ENCODE measurements around the gene EFHC2. TPM values are rescaled to one million over a fixed set of nuclear protein-coding genes. Genes with fewer than 3 reads are reported as not detected.
A peak's percentile ranks its signal among the peaks of the same experiment; 100 is the strongest.
"Not testable (repeated sequence)": the region's sequence is repeated elsewhere in the genome, so short reads cannot be mapped to it uniquely, and the experiment has no call there.

Gene EFHC2
- total RNA-seq, 1 experiment from 2014 or later, result 4.3 TPM

DNA sequence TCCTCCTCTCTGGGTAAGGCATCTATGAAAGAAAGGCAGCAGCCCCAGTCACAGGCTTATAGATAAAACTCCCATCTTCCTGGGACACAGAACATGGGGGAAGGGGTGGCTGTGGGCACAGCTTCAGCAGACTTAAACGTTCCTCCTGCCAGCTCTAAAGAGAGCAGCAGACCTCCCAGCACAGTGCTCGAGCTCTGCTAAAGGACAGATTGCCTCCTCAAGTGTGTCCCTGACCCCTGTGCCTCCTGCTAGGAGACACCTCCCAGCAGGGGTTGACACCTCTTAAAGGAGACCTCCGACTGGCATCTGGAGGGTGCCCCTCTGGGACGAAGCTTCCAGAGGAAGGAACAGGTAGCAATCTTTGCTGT is 89.9 kb downstream of the EFHC2 start:
- Histone ChIP-seq H3F3A (ENCODE audit: insufficient read depth, low read depth) (no peaks in the 10 kb centered on the region), H3K9me3 (ENCODE audit: insufficient read depth, low read depth) (no peaks in the 10 kb centered on the region), H3K4me2 (no peak overlapping the region), H3K4me1 (replicated peaks; ENCODE audit: insufficient read depth) (no peaks in the 10 kb centered on the region), H3K27me3 (ENCODE audit: insufficient read depth, low read depth) (no peaks in the 10 kb centered on the region), H3K36me3 (ENCODE audit: low read depth) (no peaks in the 10 kb centered on the region), H4K20me1 (ENCODE audit: insufficient read depth) (no peaks in the 10 kb centered on the region), H3K9me2 (ENCODE audit: insufficient read depth) (no peaks in the 10 kb centered on the region), H3K4me3 (no peak overlapping the region), H3K27ac (no peak overlapping the region), H3K79me2 (ENCODE audit: low read depth) (no peaks in the 10 kb centered on the region), H2AFZ (no peak overlapping the region)
- CTCF ChIA-PET, result no interaction called here
- TF ChIP-seq CTCF (conservative IDR thresholded peaks at IDR 0.05) (no peak), EZH2 (IDR thresholded peaks at IDR 0.05; ENCODE audit: low read depth) (no peak)
- DNase-seq, result no peak
- POLR2A ChIA-PET (ENCODE audit: unreplicated experiment), result no interaction called here
- no TSS peak for BruUV-seq (replicated peaks)
- intact Hi-C loops (cut with micrococcal nuclease; ENCODE audit: unreplicated experiment), result no loop called here

DNA sequence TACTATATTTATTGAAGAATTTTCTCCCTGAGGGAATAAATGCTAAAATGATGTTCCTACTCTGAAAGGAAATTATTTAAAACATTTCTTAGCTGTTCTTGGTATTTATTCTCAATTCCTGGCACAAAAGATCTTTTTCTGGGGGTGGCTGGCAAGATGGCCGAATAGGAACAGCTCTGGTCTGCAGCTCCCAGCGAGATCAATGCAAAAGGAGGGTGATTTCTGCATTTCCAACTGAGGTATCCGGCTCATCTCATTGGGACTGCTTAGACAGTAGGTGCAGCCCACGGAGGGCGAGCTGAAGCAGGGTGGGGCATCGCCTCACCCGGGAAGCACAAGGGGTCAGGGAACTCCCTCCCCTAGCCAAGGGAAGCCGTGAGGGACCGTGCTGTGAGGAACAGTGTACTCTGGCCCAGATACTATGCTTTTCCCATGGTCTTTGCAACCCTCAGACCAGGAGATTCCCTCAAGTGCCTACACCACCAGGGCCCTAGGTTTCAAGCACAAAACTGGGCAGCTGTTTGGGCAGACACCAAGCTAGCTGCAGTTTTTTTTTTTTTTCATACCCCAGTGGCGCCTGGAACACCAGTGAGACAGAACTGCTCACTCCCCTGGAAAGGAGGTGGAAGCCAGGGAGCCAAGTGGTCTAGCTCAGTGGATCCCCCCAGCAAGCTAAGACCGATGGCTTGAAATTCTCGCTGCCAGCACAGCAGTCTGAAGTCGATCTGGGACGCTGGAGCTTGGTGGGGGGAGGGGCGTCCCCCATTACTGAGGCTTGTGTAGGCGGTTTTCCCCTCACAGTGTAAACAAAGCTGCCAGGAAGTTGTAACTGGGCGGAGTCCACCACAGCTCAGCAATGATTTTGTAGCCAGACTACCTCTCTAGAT is 90.5 kb downstream of the EFHC2 start:
- H3K4me3 ChIP-seq; H3K79me2 ChIP-seq (ENCODE audit: low read depth); H3K9me3 ChIP-seq (ENCODE audit: insufficient read depth, low read depth); H3K4me2 ChIP-seq; H2AFZ ChIP-seq; H3K9me2 ChIP-seq (ENCODE audit: insufficient read depth); H3K4me1 ChIP-seq (replicated peaks; ENCODE audit: insufficient read depth); POLR2A ChIA-PET (ENCODE audit: unreplicated experiment); H3F3A ChIP-seq (ENCODE audit: insufficient read depth, low read depth); intact Hi-C loops (cut with micrococcal nuclease; ENCODE audit: unreplicated experiment); H4K20me1 ChIP-seq (ENCODE audit: insufficient read depth); BruUV-seq (replicated peaks); H3K27ac ChIP-seq; H3K27me3 ChIP-seq (ENCODE audit: insufficient read depth, low read depth); H3K36me3 ChIP-seq (ENCODE audit: low read depth): not testable (repeated sequence)
- peak in 1 of 2 experiments; percentile 30 for DNase-seq
- CTCF ChIA-PET, result interaction anchor here (0.6 kb wide), 1 partner anchor 120 kb away, joined by 7 read pairs; no protein-coding TSS in a partner anchor

- no TSS peak for BruUV-seq (replicated peaks)
Measured at GRCh38 chrX:44247468-44247867, 96.0 kb downstream of the EFHC2 start.

More at GRCh38 chrX:44247468-44247867, 96.0 kb downstream of the EFHC2 start:
- H3K9me2 ChIP-seq (ENCODE audit: insufficient read depth), result no peaks in the 10 kb centered on the region
- H3F3A ChIP-seq (ENCODE audit: insufficient read depth, low read depth), result no peaks in the 10 kb centered on the region
- H3K79me2 ChIP-seq (ENCODE audit: low read depth), result no peaks in the 10 kb centered on the region
- H3K4me2 ChIP-seq, result no peak overlapping the region
- TF ChIP-seq EZH2 (IDR thresholded peaks at IDR 0.05; ENCODE audit: low read depth), result no peak
- no peak for TF ChIP-seq CTCF (conservative IDR thresholded peaks at IDR 0.05)
- no peaks in the 10 kb centered on the region for H3K27me3 ChIP-seq (ENCODE audit: insufficient read depth, low read depth)
- intact Hi-C loops (cut with micrococcal nuclease; ENCODE audit: unreplicated experiment), result loop anchor here (10.0 kb wide), 1 partner anchor 413 kb away; no protein-coding TSS in a partner anchor
- no peaks in the 10 kb centered on the region for H3K36me3 ChIP-seq (ENCODE audit: low read depth)
- H2AFZ ChIP-seq, result no peak overlapping the region
- no peak overlapping the region for H3K27ac ChIP-seq
- POLR2A ChIA-PET (ENCODE audit: unreplicated experiment), result no interaction called here
- CTCF ChIA-PET, result no interaction called here
- H4K20me1 ChIP-seq (ENCODE audit: insufficient read depth), result no peaks in the 10 kb centered on the region
- H3K4me3 ChIP-seq, result no peak overlapping the region
- no peak for DNase-seq
- H3K4me1 ChIP-seq (replicated peaks; ENCODE audit: insufficient read depth), result no peaks in the 10 kb centered on the region
- no peaks in the 10 kb centered on the region for H3K9me3 ChIP-seq (ENCODE audit: insufficient read depth, low read depth)
